ENCODE measurements around the gene RNF121.

- TF ChIP-seq POLR2A (IDR thresholded peaks at IDR 0.05) (no peak), CTCF (IDR thresholded peaks at IDR 0.05) (no peak), EP300 (IDR thresholded peaks at IDR 0.05) (no peak)
These were observed 20.6 kb upstream of the RNF121 start for GRCh38 chr11:71908218-71908617.
